Measurements from ENCODE around the gene TCEANC.

Gene TCEANC

DNA sequence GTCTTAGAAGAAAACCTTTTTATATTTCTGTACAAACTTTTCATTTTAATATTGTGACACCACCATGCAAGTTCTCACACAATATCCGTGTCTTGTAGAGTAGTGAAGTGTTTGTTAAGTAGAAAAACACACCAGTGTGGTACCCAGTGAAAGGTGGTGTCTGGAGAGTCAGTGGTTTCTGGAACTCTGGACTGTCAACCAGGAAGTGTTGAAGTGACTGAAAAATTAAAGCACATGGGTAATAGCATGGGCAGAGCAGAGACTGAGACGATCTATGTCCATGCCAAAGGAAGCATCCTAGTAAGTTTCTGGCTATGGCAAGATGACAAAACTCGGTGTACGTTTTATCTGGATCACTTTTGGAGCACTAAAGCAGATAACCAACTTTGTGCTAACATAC, 58.2 kb downstream of the TCEANC start:
- DNase-seq (ENCODE audit: extremely low spot score): no peak
- ChIA-PET POLR2A (no interaction called here), CTCF (no interaction called here)
- TF ChIP-seq CTBP1 (IDR thresholded peaks at IDR 0.05; ENCODE audit: borderline replicate concordance) (no peak), NFRKB (IDR thresholded peaks at IDR 0.05) (no peak), HDGF (IDR thresholded peaks at IDR 0.05; ENCODE audit: borderline replicate concordance) (no peak), FOXK2 (IDR thresholded peaks at IDR 0.05) (no peak), L3MBTL2 (conservative IDR thresholded peaks at IDR 0.05) (no peak), ELF4 (IDR thresholded peaks at IDR 0.05) (no peak), ZNF384 (IDR thresholded peaks at IDR 0.05) (no peak)

Data from HEK293T (cell line).